ENCODE measurements around the gene LRRC41. TPM values are rescaled to one million over a fixed set of nuclear protein-coding genes. Genes with fewer than 3 reads are reported as not detected.

The LRRC41 gene
- total RNA-seq, 1 experiment from 2014 or later = 38.1 TPM

DNA sequence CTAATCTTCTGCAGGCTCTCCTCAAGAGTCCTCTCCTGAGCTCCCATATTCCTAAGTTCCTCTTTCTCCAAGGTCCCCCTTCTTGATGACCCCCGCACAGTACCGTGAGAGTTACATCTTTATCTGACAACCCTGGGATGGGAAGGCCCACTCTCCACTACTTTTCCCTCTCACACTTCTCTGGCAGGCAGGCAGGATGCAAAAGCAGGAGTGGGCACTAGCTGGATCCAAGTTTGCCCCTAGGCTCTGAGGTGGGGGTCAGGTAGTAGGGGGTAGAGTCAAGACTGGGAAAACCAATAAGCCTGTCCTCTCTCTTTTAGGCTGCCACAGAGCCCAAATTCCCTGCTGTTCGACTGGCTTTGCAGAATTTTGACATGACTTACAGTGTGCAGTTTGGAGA lies 41.1 kb upstream of the LRRC41 start:
- H3K4me3 ChIP-seq (replicated peaks in 1 of 2; ENCODE audit: low read depth in 1 of 2, low read length in 2 of 2) = no peak overlapping the region
- CTCF ChIA-PET = interaction anchor here (1.7 kb wide), 1 partner anchor 11 kb away, joined by 6 read pairs; no protein-coding TSS in a partner anchor
- intact Hi-C loops (cut with micrococcal nuclease) = no loop called here
- peaks cover 12 to 31% of the 10 kb centered on the region in 2 experiments for H3K4me1 ChIP-seq (ENCODE audit: control insufficient read depth in 1 of 2, insufficient read depth in 2 of 2, low read length in 2 of 2)
- BruUV-seq (replicated peaks) = no TSS peak
- H3K27ac ChIP-seq (ENCODE audit: low read depth, low read length) = no peak overlapping the region
- RAD21 ChIA-PET (ENCODE audit: low non-redundant PET in 1 of 2, low total read pairs in 2 of 2, uncharacterized antibody in 2 of 2, unreplicated experiment in 2 of 2) = no interaction called here
- POLR2A ChIA-PET = no interaction called here
- no peak overlapping the region for H3K4me2 ChIP-seq (ENCODE audit: low read length)
- H4K20me1 ChIP-seq (ENCODE audit: insufficient read depth) = no peaks in the 10 kb centered on the region
- H3K27me3 ChIP-seq (ENCODE audit: insufficient read depth, low read length) = no peaks in the 10 kb centered on the region
- no peak for TF ChIP-seq REST (IDR thresholded peaks at IDR 0.05; ENCODE audit: low read depth)
- no peak for TF ChIP-seq ZBTB33 (IDR thresholded peaks at IDR 0.05; ENCODE audit: extremely low read depth, insufficient replicate concordance, low read length)
- no peak for TF ChIP-seq SIN3A (IDR thresholded peaks at IDR 0.05; ENCODE audit: low read depth)
- no peak for TF ChIP-seq EZH2phosphoT487 (IDR thresholded peaks at IDR 0.05; ENCODE audit: borderline replicate concordance)
- no peak for TF ChIP-seq ZNF274 (IDR thresholded peaks at IDR 0.05; ENCODE audit: low read depth, low read length)
- no peak for TF ChIP-seq CBX3 (IDR thresholded peaks at IDR 0.05; ENCODE audit: low read depth)
- no peak for TF ChIP-seq EGR1 (IDR thresholded peaks at IDR 0.05; ENCODE audit: low read depth)
- no peak for TF ChIP-seq JUND (IDR thresholded peaks at IDR 0.05)
- no peak for TF ChIP-seq ELF1 (IDR thresholded peaks at IDR 0.05; ENCODE audit: borderline replicate concordance, low read depth)
- TF ChIP-seq ATF3 (IDR thresholded peaks at IDR 0.05) = no peak
- no peak for TF ChIP-seq YY1 (IDR thresholded peaks at IDR 0.05; ENCODE audit: extremely low read depth, insufficient replicate concordance, low read depth, low read length)
- no peak for TF ChIP-seq FOSL1 (IDR thresholded peaks at IDR 0.05; ENCODE audit: low read depth)
- TF ChIP-seq TCF7L2 (IDR thresholded peaks at IDR 0.05; ENCODE audit: borderline replicate concordance, extremely low read depth, insufficient read depth, insufficient read length) = no peak
- TF ChIP-seq, protein P1, sequence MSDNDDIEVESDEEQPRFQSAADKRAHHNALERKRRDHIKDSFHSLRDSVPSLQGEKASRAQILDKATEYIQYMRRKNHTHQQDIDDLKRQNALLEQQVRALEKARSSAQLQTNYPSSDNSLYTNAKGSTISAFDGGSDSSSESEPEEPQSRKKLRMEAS (IDR thresholded peaks at IDR 0.05) = no peak
- no peak for TF ChIP-seq SP1 (IDR thresholded peaks at IDR 0.05; ENCODE audit: low read depth)
- no peak for TF ChIP-seq POLR2A (IDR thresholded peaks at IDR 0.05; ENCODE audit: borderline replicate concordance, extremely low read depth, insufficient read depth, insufficient read length)
- TF ChIP-seq ZFX (IDR thresholded peaks at IDR 0.05) = no peak
- TF ChIP-seq CEBPB (IDR thresholded peaks at IDR 0.05; ENCODE audit: low read depth) = no peak
- TF ChIP-seq CTCF (IDR thresholded peaks at IDR 0.05 in 2 of 3, conservative IDR thresholded peaks at IDR 0.05 in 1 of 3; ENCODE audit: borderline replicate concordance in 1 of 3, insufficient read depth in 1 of 3, low read depth in 2 of 3, low read length in 2 of 3) = no peak
- no peak for DNase-seq (ENCODE audit: low read depth, low spot score)
- no peaks in the 10 kb centered on the region for H3K9me3 ChIP-seq (ENCODE audit: control insufficient read depth in 1 of 2, insufficient read depth in 1 of 2, low read depth in 1 of 2, low read length in 2 of 2)
- H3K79me2 ChIP-seq (ENCODE audit: insufficient read depth, low read length) = peaks cover 36% of the 10 kb centered on the region
- H2AFZ ChIP-seq (ENCODE audit: low read depth, low read length, poor library complexity, severe bottlenecking) = no peak overlapping the region
- H3K9me2 ChIP-seq (ENCODE audit: insufficient read depth) = no peaks in the 10 kb centered on the region
- H3K36me3 ChIP-seq (ENCODE audit: control insufficient read depth in 1 of 2, insufficient read depth in 2 of 2, low read length in 2 of 2) = peaks cover 14 to 23% of the 10 kb centered on the region in 2 experiments; a peak in 3 of 4 replicates
- no peak overlapping the region for H3K9ac ChIP-seq (ENCODE audit: low read length)
- no peak for ATAC-seq
